ENCODE measurements around the gene PRR19.

PRR19 gene

DNA sequence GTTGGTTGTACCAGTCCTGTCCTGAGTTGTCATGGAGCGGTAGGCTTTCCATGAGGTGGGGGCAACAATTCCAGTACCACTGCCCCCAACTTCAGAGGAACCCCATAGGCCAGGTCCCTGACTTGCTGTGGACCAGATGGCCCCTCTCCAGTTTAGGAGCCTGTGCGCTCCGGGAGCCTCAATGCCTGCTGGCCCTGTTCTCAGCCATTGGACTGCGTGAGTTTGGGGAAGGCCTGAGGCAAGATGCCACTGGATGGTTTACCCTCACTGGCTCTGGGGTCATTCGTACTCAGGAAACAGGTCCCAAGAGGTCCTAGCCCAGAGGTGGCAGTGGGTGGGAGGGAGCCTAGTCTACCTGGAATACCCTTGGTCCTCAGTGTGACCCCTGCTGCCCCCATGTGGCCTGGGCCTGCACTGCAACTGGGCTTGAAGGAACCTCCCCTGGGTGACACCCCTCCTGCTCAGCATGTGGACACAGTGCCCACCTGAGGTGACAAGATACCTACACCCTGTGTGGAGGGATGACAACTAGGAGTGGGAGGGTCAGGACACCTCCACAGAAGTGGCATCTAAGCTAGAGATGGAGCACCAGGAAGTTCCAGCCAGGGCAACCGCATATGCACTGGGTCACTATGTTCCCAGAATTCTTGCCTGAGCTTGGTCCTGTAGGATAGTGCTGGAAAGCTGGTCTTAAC is 6.0 kb upstream of the PRR19 start:
- H3K27me3 ChIP-seq (ENCODE audit: insufficient read depth, low read length): no peaks in the 10 kb centered on the region
- no peak overlapping the region for H2BK12ac ChIP-seq (ENCODE audit: low read length)
- H3K4me1 ChIP-seq (ENCODE audit: control insufficient read depth in 1 of 2, insufficient read depth in 2 of 2, low read length in 2 of 2): peaks cover 0 to under 1% of the 10 kb centered on the region in 2 experiments
- no peak overlapping the region for H4K8ac ChIP-seq (ENCODE audit: low read depth, low read length)
- H3K79me2 ChIP-seq (ENCODE audit: control insufficient read depth, insufficient read depth, low read length, poor library complexity): no peaks in the 10 kb centered on the region
- peak; percentile 72 to 90 for DNase-seq
- no peak overlapping the region for H3K4me2 ChIP-seq (ENCODE audit: low read length)
- peaks cover 3% of the 10 kb centered on the region for H3K9me3 ChIP-seq (ENCODE audit: insufficient read depth, low read depth, low read length)
- no peak overlapping the region for H2BK120ac ChIP-seq (ENCODE audit: insufficient read depth, low read length, poor library complexity)
- H3K4me3 ChIP-seq (ENCODE audit: low read depth, low read length): no peak overlapping the region
- no peak overlapping the region for H2AK5ac ChIP-seq (ENCODE audit: low read length)
- H2BK5ac ChIP-seq (ENCODE audit: low read depth, low read length, poor library complexity): no peak overlapping the region
- no peak overlapping the region for H3K23ac ChIP-seq (ENCODE audit: low read length)
- no peak overlapping the region for H4K12ac ChIP-seq (ENCODE audit: low read depth, low read length)
- no peaks in the 10 kb centered on the region for H3K79me1 ChIP-seq (ENCODE audit: low read length)
- H3K18ac ChIP-seq (ENCODE audit: low read length): no peak overlapping the region
- no peak overlapping the region for H3K27ac ChIP-seq (ENCODE audit: low read depth, low read length)
- H3K4ac ChIP-seq (ENCODE audit: low read depth, low read length): no peak overlapping the region
- no CpG with 5 or more reads among the region's 6 CpGs for WGBS (ENCODE audit: extremely low coverage, insufficient coverage, insufficient read length)
- H3K36me3 ChIP-seq (ENCODE audit: control insufficient read depth in 1 of 2, insufficient read depth in 2 of 2, low read length in 2 of 2): peaks cover 58 to 61% of the 10 kb centered on the region in 2 experiments
- H3K14ac ChIP-seq (ENCODE audit: low read length): no peak overlapping the region
- no peak overlapping the region for H4K91ac ChIP-seq (ENCODE audit: low read depth, low read length)
- H3K9ac ChIP-seq (ENCODE audit: low read length): no peak overlapping the region
- H2AFZ ChIP-seq (ENCODE audit: insufficient read depth, low read length, poor library complexity): no peak overlapping the region

DNA sequence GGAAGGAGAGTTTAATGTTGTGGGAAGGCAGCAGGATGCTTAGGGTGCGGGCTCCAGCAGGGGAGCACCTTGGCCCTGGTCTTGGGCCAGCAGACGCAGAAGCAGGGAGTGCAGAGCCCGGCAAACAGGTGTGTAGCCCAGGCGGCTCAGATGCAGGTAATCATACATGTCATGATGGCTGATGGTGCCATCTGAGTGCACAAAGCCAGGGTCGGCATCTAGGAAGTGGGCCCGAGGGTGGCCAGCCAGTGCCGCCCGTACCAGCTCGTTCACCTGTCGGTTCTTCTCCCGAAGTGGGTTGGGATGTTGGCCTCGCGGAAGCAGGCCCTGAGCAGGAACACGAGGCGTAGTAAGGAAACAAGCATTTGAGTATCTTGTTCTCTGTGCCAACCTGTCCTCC is 4.9 kb upstream of the PRR19 start:
- Histone ChIP-seq H3K14ac (ENCODE audit: low read length) (no peak overlapping the region), H3K9me3 (ENCODE audit: insufficient read depth, low read depth, low read length) (peaks cover 3% of the 10 kb centered on the region), H2BK5ac (ENCODE audit: low read depth, low read length, poor library complexity) (no peak overlapping the region), H3K27me3 (ENCODE audit: insufficient read depth, low read length) (no peaks in the 10 kb centered on the region), H3K18ac (ENCODE audit: low read length) (no peak overlapping the region), H3K4ac (ENCODE audit: low read depth, low read length) (no peak overlapping the region), H3K79me1 (ENCODE audit: low read length) (peaks cover under 1% of the 10 kb centered on the region), H3K9ac (ENCODE audit: low read length) (no peak overlapping the region), H3K23ac (ENCODE audit: low read length) (no peak overlapping the region), H4K8ac (ENCODE audit: low read depth, low read length) (no peak overlapping the region), H2AK5ac (ENCODE audit: low read length) (no peak overlapping the region), H3K4me3 (ENCODE audit: low read depth, low read length) (no peak overlapping the region), H2AFZ (ENCODE audit: insufficient read depth, low read length, poor library complexity) (no peak overlapping the region), H4K12ac (ENCODE audit: low read depth, low read length) (no peak overlapping the region), H2BK12ac (ENCODE audit: low read length) (no peak overlapping the region), H2BK120ac (ENCODE audit: insufficient read depth, low read length, poor library complexity) (no peak overlapping the region), H3K27ac (ENCODE audit: low read depth, low read length) (no peak overlapping the region), H3K4me1 (ENCODE audit: control insufficient read depth in 1 of 2, insufficient read depth in 2 of 2, low read length in 2 of 2) (peaks cover 0 to 3% of the 10 kb centered on the region in 2 experiments), H3K4me2 (ENCODE audit: low read length) (no peak overlapping the region), H3K79me2 (ENCODE audit: control insufficient read depth, insufficient read depth, low read length, poor library complexity) (peaks cover under 1% of the 10 kb centered on the region), H4K91ac (ENCODE audit: low read depth, low read length) (no peak overlapping the region), H3K36me3 (ENCODE audit: control insufficient read depth in 1 of 2, insufficient read depth in 2 of 2, low read length in 2 of 2) (peaks cover 47 to 51% of the 10 kb centered on the region in 2 experiments)
- no CpG with 5 or more reads among the region's 15 CpGs for WGBS (ENCODE audit: extremely low coverage, insufficient coverage, insufficient read length)
- DNase-seq: no peak

DNA sequence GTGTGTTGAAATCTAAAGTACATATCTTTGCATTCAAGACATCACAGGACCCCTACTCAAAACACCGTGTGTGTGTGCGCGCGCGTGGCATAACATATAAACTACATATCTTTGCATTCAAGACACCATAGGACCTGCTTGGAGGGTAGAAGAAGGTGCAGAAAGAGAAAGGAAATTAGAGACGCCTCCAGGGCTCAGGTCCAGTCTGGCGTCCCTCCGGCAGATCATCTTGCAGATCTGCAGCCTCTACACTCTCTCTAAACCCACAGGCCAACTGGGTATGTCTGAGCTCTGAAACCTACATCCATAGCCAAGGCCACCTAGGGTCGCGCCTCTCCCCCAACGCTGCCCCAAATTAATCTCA is 1.2 kb downstream of the PRR19 start:
- no peak overlapping the region for H3K14ac ChIP-seq (ENCODE audit: low read length)
- H4K8ac ChIP-seq (ENCODE audit: low read depth, low read length): peak overlapping the region; percentile 40
- no peak overlapping the region for H3K4ac ChIP-seq (ENCODE audit: low read depth, low read length)
- H2BK120ac ChIP-seq (ENCODE audit: insufficient read depth, low read length, poor library complexity): no peak overlapping the region
- H3K4me1 ChIP-seq (ENCODE audit: control insufficient read depth in 1 of 2, insufficient read depth in 2 of 2, low read length in 2 of 2): peaks cover 7% of the 10 kb centered on the region in 2 experiments
- H3K27me3 ChIP-seq (ENCODE audit: insufficient read depth, low read length): no peaks in the 10 kb centered on the region
- DNase-seq: no peak
- no peaks in the 10 kb centered on the region for H3K9me3 ChIP-seq (ENCODE audit: insufficient read depth, low read depth, low read length)
- no peak overlapping the region for H3K27ac ChIP-seq (ENCODE audit: low read depth, low read length)
- H4K12ac ChIP-seq (ENCODE audit: low read depth, low read length): no peak overlapping the region
- no peak overlapping the region for H2BK5ac ChIP-seq (ENCODE audit: low read depth, low read length, poor library complexity)
- peaks cover 7% of the 10 kb centered on the region for H3K79me1 ChIP-seq (ENCODE audit: low read length)
- H3K36me3 ChIP-seq (ENCODE audit: control insufficient read depth in 1 of 2, insufficient read depth in 2 of 2, low read length in 2 of 2): peaks cover 5 to 6% of the 10 kb centered on the region in 2 experiments
- no peak overlapping the region for H3K4me3 ChIP-seq (ENCODE audit: low read depth, low read length)
- H3K23ac ChIP-seq (ENCODE audit: low read length): no peak overlapping the region
- peak overlapping the region; percentile 30 for H2AFZ ChIP-seq (ENCODE audit: insufficient read depth, low read length, poor library complexity)
- H3K4me2 ChIP-seq (ENCODE audit: low read length): peak overlapping the region; percentile 48
- no peak overlapping the region for H3K18ac ChIP-seq (ENCODE audit: low read length)
- peak overlapping the region; percentile 15 for H2BK12ac ChIP-seq (ENCODE audit: low read length)
- peaks cover 4% of the 10 kb centered on the region for H3K79me2 ChIP-seq (ENCODE audit: control insufficient read depth, insufficient read depth, low read length, poor library complexity)
- no CpG with 5 or more reads among the region's 11 CpGs for WGBS (ENCODE audit: extremely low coverage, insufficient coverage, insufficient read length)
- H2AK5ac ChIP-seq (ENCODE audit: low read length): no peak overlapping the region
- peak overlapping the region; percentile 61 for H4K91ac ChIP-seq (ENCODE audit: low read depth, low read length)
- no peak overlapping the region for H3K9ac ChIP-seq (ENCODE audit: low read length)

DNA sequence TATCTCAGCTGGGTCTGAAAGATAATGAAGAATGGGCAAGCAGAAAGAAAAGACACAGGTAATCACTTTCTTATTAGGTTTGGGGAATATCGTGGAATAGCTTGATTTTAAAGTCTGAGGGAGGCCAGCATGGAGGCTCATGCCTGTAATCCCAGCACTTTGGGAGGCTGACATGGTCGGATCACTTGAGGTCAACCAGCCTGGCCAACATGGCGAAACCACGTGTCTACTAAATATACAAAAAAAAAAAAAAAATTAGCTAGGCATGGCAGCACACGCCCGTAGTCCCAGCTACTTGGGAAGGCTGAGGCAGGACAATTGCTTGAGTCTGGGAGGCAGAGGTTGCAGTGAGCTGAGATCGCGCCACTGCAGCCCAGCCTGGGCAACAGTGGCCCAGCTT is 1.9 kb downstream of the PRR19 start:
- Histone ChIP-seq H4K91ac (ENCODE audit: low read depth, low read length) (no peak overlapping the region), H3K4me1 (ENCODE audit: control insufficient read depth in 1 of 2, insufficient read depth in 2 of 2, low read length in 2 of 2) (peaks cover 7% of the 10 kb centered on the region in 2 experiments), H2BK5ac (ENCODE audit: low read depth, low read length, poor library complexity) (no peak overlapping the region), H3K4ac (ENCODE audit: low read depth, low read length) (no peak overlapping the region), H3K23ac (ENCODE audit: low read length) (no peak overlapping the region), H4K12ac (ENCODE audit: low read depth, low read length) (no peak overlapping the region), H2BK12ac (ENCODE audit: low read length) (no peak overlapping the region), H3K27ac (ENCODE audit: low read depth, low read length) (no peak overlapping the region), H4K8ac (ENCODE audit: low read depth, low read length) (no peak overlapping the region), H3K27me3 (ENCODE audit: insufficient read depth, low read length) (no peaks in the 10 kb centered on the region), H3K18ac (ENCODE audit: low read length) (no peak overlapping the region), H3K9me3 (ENCODE audit: insufficient read depth, low read depth, low read length) (no peaks in the 10 kb centered on the region), H3K4me2 (ENCODE audit: low read length) (no peak overlapping the region), H3K4me3 (ENCODE audit: low read depth, low read length) (no peak overlapping the region), H3K79me1 (ENCODE audit: low read length) (peaks cover 7% of the 10 kb centered on the region), H3K36me3 (ENCODE audit: control insufficient read depth in 1 of 2, insufficient read depth in 2 of 2, low read length in 2 of 2) (peaks cover 5 to 6% of the 10 kb centered on the region in 2 experiments), H3K79me2 (ENCODE audit: control insufficient read depth, insufficient read depth, low read length, poor library complexity) (peaks cover 4% of the 10 kb centered on the region), H2AFZ (ENCODE audit: insufficient read depth, low read length, poor library complexity) (no peak overlapping the region), H2BK120ac (ENCODE audit: insufficient read depth, low read length, poor library complexity) (no peak overlapping the region), H3K14ac (ENCODE audit: low read length) (no peak overlapping the region), H3K9ac (ENCODE audit: low read length) (no peak overlapping the region), H2AK5ac (ENCODE audit: low read length) (no peak overlapping the region)
- no CpG with 5 or more reads among the region's 8 CpGs for WGBS (ENCODE audit: extremely low coverage, insufficient coverage, insufficient read length)
- DNase-seq: no peak
